Measurements from ENCODE around the gene ST6GALNAC1. TPM values are rescaled to one million over a fixed set of nuclear protein-coding genes. Genes with fewer than 3 reads are reported as not detected.

ST6GALNAC1 gene
- total RNA-seq, 1 donor from 2014 or later: 4.4 TPM

DNA sequence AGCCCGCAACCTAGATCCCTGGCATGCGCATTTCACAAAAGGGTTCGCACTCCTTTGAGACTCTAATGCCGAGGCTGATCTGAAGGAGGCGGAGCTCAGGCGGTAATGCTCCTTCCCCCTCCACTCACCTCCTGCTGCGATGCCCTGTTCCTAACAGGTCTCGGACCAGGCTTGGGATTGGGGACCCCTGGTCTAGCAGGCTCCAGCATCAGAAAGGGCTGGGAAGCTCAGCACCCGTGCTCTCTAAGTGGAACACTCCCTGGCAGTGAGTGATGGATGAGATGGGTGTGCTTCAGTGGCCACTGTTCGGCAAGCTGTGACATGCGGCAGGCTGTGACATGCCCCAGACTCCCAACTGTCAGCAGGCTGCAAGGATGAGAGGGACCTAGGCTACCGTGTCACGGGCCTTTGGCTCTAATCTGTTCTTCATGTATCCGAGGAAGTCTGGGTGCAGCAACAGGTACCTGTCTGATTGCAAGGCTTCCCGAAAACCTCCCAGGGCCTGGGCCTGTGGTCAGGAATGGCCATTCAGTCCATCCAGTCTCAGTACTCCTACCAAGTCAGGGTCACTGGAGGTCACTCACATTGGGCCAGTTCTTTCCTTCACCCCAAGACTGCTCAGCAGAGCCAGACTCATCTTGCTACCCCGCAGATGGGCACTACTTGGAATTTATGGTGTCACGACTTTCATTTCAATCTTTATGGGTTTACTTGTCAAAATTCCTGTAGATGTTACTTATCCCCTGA is 56.6 kb downstream of the ST6GALNAC1 start:
- DNase-seq (ENCODE audit: extremely low spot score in 2 of 2): no peak
- no peak overlapping the region for H3K4me3 ChIP-seq
- H3K27me3 ChIP-seq: no peaks in the 10 kb centered on the region
- H3K27ac ChIP-seq: peak overlapping the region; percentile 74
- H3K36me3 ChIP-seq: no peaks in the 10 kb centered on the region
- intact Hi-C loops (cut with DNase I): no loop called here
- peak in 1 of 2 donors; percentile 23 for TF ChIP-seq POLR2AphosphoS5 (IDR thresholded peaks at IDR 0.05; ENCODE audit: insufficient read depth in 1 of 2, low read depth in 1 of 2)
- TF ChIP-seq POLR2A (IDR thresholded peaks at IDR 0.05): no peak
- H3K4me1 ChIP-seq: peaks cover 29% of the 10 kb centered on the region
- no peaks in the 10 kb centered on the region for H3K9me3 ChIP-seq

GRCh38 chr17:76585649-76586593 is 57.6 kb downstream of the ST6GALNAC1 start, which contains the start of gene ST6GALNAC2:
TSS of gene ST6GALNAC2 (minus strand) at chr17:76585860. CDS start at chr17:76585808, 52 bp downstream.
- H3K27me3 ChIP-seq: no peaks in the 10 kb centered on the region
- intact Hi-C loops (cut with DNase I): no loop called here
- H3K27ac ChIP-seq: peak within 1 kb of the TSS; percentile 74
- no peaks in the 10 kb centered on the region for H3K9me3 ChIP-seq
- DNase-seq (ENCODE audit: extremely low spot score in 2 of 2): no peak
- H3K36me3 ChIP-seq: no peaks in the 10 kb centered on the region
- H3K4me1 ChIP-seq: peaks cover 30% of the 10 kb centered on the region
- TF ChIP-seq POLR2A (IDR thresholded peaks at IDR 0.05): peak in 1 of 2 donors; percentile 0
- TF ChIP-seq, protein P1, sequence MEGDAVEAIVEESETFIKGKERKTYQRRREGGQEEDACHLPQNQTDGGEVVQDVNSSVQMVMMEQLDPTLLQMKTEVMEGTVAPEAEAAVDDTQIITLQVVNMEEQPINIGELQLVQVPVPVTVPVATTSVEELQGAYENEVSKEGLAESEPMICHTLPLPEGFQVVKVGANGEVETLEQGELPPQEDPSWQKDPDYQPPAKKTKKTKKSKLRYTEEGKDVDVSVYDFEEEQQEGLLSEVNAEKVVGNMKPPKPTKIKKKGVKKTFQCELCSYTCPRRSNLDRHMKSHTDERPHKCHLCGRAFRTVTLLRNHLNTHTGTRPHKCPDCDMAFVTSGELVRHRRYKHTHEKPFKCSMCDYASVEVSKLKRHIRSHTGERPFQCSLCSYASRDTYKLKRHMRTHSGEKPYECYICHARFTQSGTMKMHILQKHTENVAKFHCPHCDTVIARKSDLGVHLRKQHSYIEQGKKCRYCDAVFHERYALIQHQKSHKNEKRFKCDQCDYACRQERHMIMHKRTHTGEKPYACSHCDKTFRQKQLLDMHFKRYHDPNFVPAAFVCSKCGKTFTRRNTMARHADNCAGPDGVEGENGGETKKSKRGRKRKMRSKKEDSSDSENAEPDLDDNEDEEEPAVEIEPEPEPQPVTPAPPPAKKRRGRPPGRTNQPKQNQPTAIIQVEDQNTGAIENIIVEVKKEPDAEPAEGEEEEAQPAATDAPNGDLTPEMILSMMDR (IDR thresholded peaks at IDR 0.05): no peak
- peak in 1 of 2 donors; percentile 9 for TF ChIP-seq POLR2AphosphoS5 (IDR thresholded peaks at IDR 0.05; ENCODE audit: insufficient read depth in 1 of 2, low read depth in 1 of 2)
- peak within 1 kb of the TSS; percentile 54 to 57 for H3K4me3 ChIP-seq

DNA sequence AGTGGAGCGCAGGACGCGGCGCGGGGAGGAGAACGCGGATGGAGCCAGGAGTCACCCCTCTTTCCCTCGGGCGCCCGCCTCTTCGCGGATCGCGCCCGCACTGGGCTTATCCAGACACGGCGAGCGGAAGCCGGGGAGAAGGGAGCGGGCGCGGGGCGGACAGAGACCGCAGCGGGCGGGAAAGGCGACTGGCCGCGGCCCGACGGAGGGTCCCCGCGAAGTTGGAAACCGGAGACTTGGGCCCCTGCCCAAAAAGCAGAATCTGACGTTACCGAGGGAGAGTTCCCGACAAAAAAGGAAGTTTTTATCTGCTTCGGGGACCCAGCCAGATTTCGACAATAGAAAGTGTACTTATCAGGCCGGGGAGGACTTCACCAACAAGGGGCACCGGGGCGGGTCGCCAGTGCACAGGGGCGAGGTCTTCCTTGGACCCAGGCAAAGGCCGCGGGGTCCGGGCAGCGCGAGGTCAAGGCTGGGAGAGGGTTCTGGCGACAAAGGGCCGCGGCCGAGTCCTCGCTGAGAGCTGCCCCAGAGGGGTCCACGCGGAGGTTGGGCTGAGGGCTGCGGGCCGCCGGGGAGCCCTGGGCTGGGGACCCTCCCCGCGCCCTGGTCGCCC is 58.4 kb downstream of the ST6GALNAC1 start:
- Histone ChIP-seq H3K9me3 (no peaks in the 10 kb centered on the region), H3K27me3 (no peaks in the 10 kb centered on the region), H3K4me1 (peaks cover 37% of the 10 kb centered on the region), H3K4me3 (peak overlapping the region; percentile 54 to 57), H3K36me3 (no peaks in the 10 kb centered on the region), H3K27ac (peak overlapping the region; percentile 74)
- intact Hi-C loops (cut with DNase I): no loop called here
- TF ChIP-seq POLR2AphosphoS5 (IDR thresholded peaks at IDR 0.05; ENCODE audit: insufficient read depth in 1 of 2, low read depth in 1 of 2) (peak in 1 of 2 donors; percentile 43), POLR2A (IDR thresholded peaks at IDR 0.05) (peak in 1 of 2 donors; percentile 2)
- TF ChIP-seq, protein P1 (IDR thresholded peaks at IDR 0.05): no peak
- DNase-seq (ENCODE audit: extremely low spot score in 2 of 2): no peak

DNA sequence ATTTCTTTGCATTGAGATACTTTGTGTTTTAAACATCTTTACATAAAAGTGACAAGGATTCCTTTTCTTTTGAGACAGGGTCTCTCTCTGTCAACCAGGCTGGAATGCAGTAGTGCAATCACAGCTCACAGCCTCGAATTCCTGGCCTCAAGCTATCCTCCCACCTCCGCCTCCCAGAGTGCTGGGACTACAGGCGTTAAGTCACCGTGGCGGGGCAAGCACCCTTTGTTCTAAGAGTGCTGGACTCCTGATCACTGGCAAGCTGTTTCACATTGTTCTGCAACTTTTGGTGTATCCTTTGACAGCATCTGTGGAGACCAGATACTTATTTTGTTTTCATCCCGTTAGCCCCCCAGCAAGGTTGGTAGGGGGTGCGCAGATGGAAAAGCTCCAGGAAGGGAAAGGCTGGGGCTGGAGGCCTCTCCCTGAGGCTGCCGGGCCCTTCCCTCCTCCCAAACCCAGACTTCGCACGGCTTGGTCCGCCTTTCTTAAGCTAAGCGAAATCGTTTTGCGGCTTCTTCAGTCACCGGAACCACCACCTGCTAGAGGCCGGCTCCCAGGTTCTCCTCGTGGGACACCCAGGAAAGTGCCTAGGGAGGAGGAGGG is 59.0 kb downstream of the ST6GALNAC1 start:
- TF ChIP-seq POLR2A (IDR thresholded peaks at IDR 0.05) (no peak), POLR2AphosphoS5 (IDR thresholded peaks at IDR 0.05; ENCODE audit: insufficient read depth in 1 of 2, low read depth in 1 of 2) (no peak)
- TF ChIP-seq, protein P1 (IDR thresholded peaks at IDR 0.05): no peak
- H3K4me1 ChIP-seq: peaks cover 37% of the 10 kb centered on the region
- H3K9me3 ChIP-seq: no peaks in the 10 kb centered on the region
- no peaks in the 10 kb centered on the region for H3K27me3 ChIP-seq
- no peaks in the 10 kb centered on the region for H3K36me3 ChIP-seq
- H3K4me3 ChIP-seq: peak overlapping the region; percentile 54 to 57
- intact Hi-C loops (cut with DNase I): no loop called here
- peak overlapping the region; percentile 74 for H3K27ac ChIP-seq
- DNase-seq (ENCODE audit: extremely low spot score in 2 of 2): no peak

GRCh38 chr17:76582660-76583059 is 60.9 kb downstream of the ST6GALNAC1 start:
- no peaks in the 10 kb centered on the region for H3K9me3 ChIP-seq
- H3K4me1 ChIP-seq: peaks cover 50% of the 10 kb centered on the region
- intact Hi-C loops (cut with DNase I): no loop called here
- H3K4me3 ChIP-seq: no peak overlapping the region
- no peaks in the 10 kb centered on the region for H3K27me3 ChIP-seq
- DNase-seq (ENCODE audit: extremely low spot score in 2 of 2): no peak
- H3K27ac ChIP-seq: no peak overlapping the region
- H3K36me3 ChIP-seq: no peaks in the 10 kb centered on the region
- TF ChIP-seq POLR2AphosphoS5 (IDR thresholded peaks at IDR 0.05; ENCODE audit: insufficient read depth in 1 of 2, low read depth in 1 of 2) (no peak), POLR2A (IDR thresholded peaks at IDR 0.05) (no peak)
- TF ChIP-seq, protein P1 (IDR thresholded peaks at IDR 0.05): no peak

Measured in vagina (tissue), 2 donors.